ENCODE data around the gene MGAT5B. TPM values are rescaled to one million over a fixed set of nuclear protein-coding genes. Genes with fewer than 3 reads are reported as not detected.

Gene MGAT5B
- total RNA-seq, 4 donors from 2014 or later, result 0.12 to 0.63 TPM; not detected in 2

DNA sequence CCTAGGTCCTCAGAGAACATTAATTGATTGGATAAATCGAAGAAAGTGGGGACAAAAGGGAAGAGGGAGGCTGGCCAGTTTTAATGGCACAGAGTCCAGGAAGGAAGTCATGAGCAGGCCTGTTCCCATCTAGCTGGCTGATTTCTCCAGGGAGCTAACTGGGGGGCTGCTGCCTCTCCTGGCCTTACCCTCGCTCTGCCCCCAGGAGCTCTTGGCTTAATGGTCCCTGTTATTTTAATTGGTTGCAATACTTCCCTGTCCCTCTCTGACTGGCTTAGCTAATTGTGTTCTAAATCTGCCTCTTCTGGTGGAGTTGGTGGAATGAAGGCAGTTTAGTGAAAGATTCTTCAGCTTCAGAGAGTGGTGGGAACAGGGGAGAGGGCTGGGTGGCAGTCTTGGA, 61.4 kb downstream of the MGAT5B start:
- ATAC-seq (ENCODE audit: low FRiP score) (no peak), DNase-seq (ENCODE audit: low spot score) (no peak)
- TF ChIP-seq, protein P1, sequence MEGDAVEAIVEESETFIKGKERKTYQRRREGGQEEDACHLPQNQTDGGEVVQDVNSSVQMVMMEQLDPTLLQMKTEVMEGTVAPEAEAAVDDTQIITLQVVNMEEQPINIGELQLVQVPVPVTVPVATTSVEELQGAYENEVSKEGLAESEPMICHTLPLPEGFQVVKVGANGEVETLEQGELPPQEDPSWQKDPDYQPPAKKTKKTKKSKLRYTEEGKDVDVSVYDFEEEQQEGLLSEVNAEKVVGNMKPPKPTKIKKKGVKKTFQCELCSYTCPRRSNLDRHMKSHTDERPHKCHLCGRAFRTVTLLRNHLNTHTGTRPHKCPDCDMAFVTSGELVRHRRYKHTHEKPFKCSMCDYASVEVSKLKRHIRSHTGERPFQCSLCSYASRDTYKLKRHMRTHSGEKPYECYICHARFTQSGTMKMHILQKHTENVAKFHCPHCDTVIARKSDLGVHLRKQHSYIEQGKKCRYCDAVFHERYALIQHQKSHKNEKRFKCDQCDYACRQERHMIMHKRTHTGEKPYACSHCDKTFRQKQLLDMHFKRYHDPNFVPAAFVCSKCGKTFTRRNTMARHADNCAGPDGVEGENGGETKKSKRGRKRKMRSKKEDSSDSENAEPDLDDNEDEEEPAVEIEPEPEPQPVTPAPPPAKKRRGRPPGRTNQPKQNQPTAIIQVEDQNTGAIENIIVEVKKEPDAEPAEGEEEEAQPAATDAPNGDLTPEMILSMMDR (IDR thresholded peaks at IDR 0.05), result no peak

DNA sequence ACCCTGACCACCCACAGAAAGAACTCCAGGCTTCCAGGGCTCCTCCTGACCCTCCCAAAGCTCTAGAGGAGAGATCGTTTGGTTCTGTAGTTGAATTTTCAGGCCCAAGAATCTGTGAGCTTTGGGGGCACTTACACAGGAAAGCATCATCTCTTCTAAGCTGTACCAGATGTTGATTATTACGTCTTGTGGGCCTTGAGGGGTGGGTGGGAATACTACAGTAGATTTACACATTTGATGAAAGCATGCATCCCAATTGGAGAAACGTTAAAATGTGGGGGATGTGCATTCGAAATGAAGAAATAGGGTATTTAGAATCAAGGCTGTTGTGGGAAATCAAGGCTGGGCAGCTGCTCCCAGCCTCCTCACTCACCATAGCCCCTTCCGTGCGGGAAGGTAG, 61.9 kb downstream of the MGAT5B start:
- TF ChIP-seq, protein P1 (IDR thresholded peaks at IDR 0.05), result no peak
- ATAC-seq (ENCODE audit: low FRiP score) (no peak), DNase-seq (ENCODE audit: low spot score) (no peak)

DNA sequence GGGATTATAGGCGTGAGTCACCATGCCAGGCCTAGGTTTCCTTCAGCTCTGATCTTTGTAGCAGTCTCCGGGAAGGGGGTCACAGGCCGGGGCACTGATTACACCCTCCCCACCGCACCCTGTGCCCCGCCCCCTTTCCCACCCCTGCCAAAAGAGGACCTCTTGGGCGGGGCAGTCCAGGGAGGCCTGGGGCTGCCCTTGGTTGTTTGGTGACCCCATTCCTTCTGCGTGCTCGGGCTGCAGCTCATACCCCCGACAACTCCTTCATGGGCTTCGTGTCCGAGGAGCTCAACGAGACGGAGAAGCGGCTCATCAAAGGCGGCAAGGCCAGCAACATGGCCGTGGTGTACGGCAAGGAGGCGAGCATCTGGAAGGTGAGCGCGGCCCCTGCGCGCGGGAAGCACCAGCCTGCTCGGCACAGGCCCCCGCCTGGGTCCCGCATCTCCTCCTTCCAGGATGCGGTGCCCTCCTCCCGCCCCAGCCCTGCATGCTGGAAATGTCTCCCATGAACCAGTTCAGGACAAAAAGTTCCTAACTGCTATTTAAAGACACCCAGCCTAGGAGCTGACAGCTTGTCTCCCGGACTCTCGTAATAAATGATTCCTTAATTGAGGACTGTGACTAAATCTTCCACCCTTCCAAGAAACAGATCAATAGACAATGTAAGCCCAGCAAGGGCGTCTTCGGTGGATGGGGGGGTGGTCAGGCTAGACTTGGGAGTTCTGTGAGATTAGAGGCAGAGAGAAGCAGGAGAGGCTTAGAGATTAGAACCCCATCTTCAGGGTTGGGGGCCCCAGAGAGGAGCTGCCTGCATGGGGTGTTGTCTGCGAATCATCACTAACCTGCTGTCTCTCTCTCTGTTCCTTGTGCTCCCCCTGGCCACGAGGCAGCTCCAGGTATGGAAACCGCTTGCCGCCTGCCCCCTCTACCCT, 64.5 kb downstream of the MGAT5B start:
- DNase-seq (ENCODE audit: low spot score) (no peak), ATAC-seq (ENCODE audit: low FRiP score) (no peak)
- TF ChIP-seq, protein P1 (IDR thresholded peaks at IDR 0.05), result no peak

DNA sequence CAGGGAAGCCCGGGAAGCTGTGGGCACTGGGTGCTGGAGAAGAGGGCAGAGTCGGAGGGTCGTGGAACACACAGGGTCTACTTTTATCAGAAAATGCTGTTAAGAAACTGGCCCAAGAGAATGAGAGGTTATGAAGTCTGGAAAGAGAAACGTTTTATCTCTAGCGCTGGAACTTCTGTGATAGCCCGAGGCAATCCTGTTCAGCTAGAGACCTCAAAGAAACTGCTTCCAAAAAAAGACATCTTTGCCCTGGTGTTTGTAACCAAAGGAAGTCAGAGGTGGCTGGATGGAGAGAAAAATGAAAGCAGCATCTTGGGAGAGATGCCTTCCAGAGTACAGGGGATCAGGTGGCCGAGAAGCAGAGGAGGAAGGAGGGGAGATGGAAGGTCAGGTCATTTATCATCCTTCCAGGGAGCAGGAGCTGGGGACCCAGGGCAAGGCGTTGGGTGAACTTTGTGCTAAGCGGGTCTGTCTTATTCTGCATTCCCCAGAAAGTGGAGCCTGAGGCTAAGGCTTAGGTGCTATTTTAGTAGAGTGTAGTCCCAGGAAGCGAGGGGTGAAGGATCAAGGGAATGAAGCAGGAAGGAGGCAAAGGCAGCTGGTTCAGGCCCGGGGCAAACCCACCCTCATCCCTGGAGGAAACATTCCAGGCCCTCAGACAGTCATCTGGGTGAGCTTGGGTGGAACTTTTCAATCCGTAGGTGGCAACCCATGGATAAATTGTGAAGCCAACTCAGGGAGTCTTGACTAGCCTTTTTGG, 66.5 kb downstream of the MGAT5B start:
- ATAC-seq (ENCODE audit: low FRiP score) (no peak), DNase-seq (ENCODE audit: low spot score) (no peak)
- TF ChIP-seq, protein P1 (IDR thresholded peaks at IDR 0.05), result no peak

DNA sequence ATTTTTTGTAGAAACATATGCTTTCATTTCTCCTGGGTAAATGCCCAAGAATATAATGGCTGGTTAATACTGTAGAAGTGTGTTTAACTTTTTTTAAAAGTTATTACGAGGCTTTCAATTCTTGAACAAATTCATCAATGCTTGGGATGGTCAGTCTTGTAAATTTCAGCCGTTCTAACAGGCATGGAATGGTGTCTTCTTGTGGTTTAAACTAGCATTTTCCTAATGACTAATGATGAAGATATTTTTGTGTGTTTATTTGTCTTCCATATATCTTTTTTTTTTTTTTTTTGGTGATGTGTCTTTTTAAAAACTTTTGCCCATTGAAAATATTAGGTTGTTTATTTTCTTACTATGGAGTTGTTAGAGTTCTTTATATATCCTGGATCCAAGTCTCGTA, 67.1 kb downstream of the MGAT5B start:
- TF ChIP-seq, protein P1 (IDR thresholded peaks at IDR 0.05), result no peak
- DNase-seq (ENCODE audit: low spot score), result no peak
- no peak for ATAC-seq (ENCODE audit: low FRiP score)

DNA sequence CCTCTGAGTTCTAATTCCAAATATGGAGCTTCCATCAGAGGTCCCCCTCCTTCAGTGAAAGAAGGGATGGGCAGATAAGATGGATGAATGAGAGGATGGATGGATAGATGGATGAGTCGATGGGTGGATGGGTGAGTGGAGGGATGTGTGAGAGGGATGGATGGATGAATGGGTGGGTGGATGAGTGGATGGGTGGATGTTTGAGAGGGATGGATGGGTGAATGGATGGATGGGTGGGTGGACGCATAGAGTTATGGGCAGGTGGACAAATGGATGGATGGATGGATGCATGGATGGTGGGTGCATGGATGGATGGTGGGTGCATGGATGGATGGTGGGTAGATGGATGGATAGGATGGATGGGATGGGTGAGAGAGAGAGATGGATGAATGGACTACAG, 69.0 kb downstream of the MGAT5B start:
- ATAC-seq (ENCODE audit: low FRiP score), result no peak
- no peak for DNase-seq (ENCODE audit: low spot score)
- TF ChIP-seq, protein P1 (IDR thresholded peaks at IDR 0.05), result no peak

Data from omental fat pad (tissue), 4 donors.